NCI-H82 (cell line): ENCODE measurements around the gene SPDYE17.
"Not testable (repeated sequence)": the region's sequence is repeated elsewhere in the genome, so short reads cannot be mapped to it uniquely, and the experiment has no call there.

Experiments
- DNase-seq: peaks from one replicate; lab custom pipeline; 2025; lab: John Stamatoyannopoulos, UW

The SPDYE17 gene

GRCh38 chr7:76998764-76999450, 33.3 kb downstream of the SPDYE17 start:
- peak; percentile 22 for DNase-seq

GRCh38 chr7:76998285-76998589, 33.9 kb downstream of the SPDYE17 start:
- DNase-seq: no peak

GRCh38 chr7:76997381-76998284, 34.5 kb downstream of the SPDYE17 start:
- no peak for DNase-seq

GRCh38 chr7:76996932-76997331, 35.2 kb downstream of the SPDYE17 start:
- not testable (repeated sequence) for DNase-seq

- DNase-seq: not testable (repeated sequence)
These were observed 37.9 kb downstream of the SPDYE17 start for GRCh38 chr7:76994286-76994685.

- not testable (repeated sequence) for DNase-seq
These were observed 38.3 kb downstream of the SPDYE17 start for GRCh38 chr7:76993831-76994230.

- not testable (repeated sequence) for DNase-seq
These were observed 39.3 kb downstream of the SPDYE17 start for GRCh38 chr7:76992871-76993270.

GRCh38 chr7:76992204-76992603, 40.0 kb downstream of the SPDYE17 start:
- DNase-seq: not testable (repeated sequence)

- not testable (repeated sequence) for DNase-seq
These were observed 42.0 kb downstream of the SPDYE17 start for GRCh38 chr7:76990202-76990601.

- DNase-seq: not testable (repeated sequence)
These were observed 46.0 kb downstream of the SPDYE17 start for GRCh38 chr7:76985924-76986717.

- not testable (repeated sequence) for DNase-seq
These were observed 47.4 kb downstream of the SPDYE17 start for GRCh38 chr7:76984784-76985136.

- not testable (repeated sequence) for DNase-seq
These were observed 48.0 kb downstream of the SPDYE17 start for GRCh38 chr7:76983937-76984783.

- DNase-seq: not testable (repeated sequence)
These were observed 48.8 kb downstream of the SPDYE17 start for GRCh38 chr7:76983333-76983732.

GRCh38 chr7:76982501-76982900, 49.7 kb downstream of the SPDYE17 start:
- DNase-seq: not testable (repeated sequence)

GRCh38 chr7:76981187-76981970, 50.8 kb downstream of the SPDYE17 start:
- DNase-seq: not testable (repeated sequence)

- not testable (repeated sequence) for DNase-seq
These were observed 51.6 kb downstream of the SPDYE17 start for GRCh38 chr7:76980576-76980975.

- not testable (repeated sequence) for DNase-seq
These were observed 54.3 kb downstream of the SPDYE17 start for GRCh38 chr7:76977761-76978367.

- DNase-seq: not testable (repeated sequence)
These were observed 57.2 kb downstream of the SPDYE17 start for GRCh38 chr7:76974793-76975579.

GRCh38 chr7:76974336-76974735, 57.8 kb downstream of the SPDYE17 start:
- DNase-seq: not testable (repeated sequence)
